GM12878 (cell line): ENCODE measurements around the gene ZBTB24.
"Not testable (repeated sequence)": the region's sequence is repeated elsewhere in the genome, so short reads cannot be mapped to it uniquely, and the experiment has no call there.

Source experiments
- BCL11A ChIP-seq: IDR thresholded peaks from 2 replicates; pipeline ENCODE4 v1.6.1; 2011; ENCODE audit warnings: low read depth, low read length
- NBN ChIP-seq: fragments of 450-650 bp; IDR thresholded peaks from 2 replicates; pipeline ENCODE4 v1.6.1; 2016
- TF ChIP-seq, protein P1 (sequence below), 3 experiments: IDR thresholded peaks in 2 of 3; conservative IDR thresholded peaks in 1 of 3; 2 replicates each; pipeline ENCODE4 v1.5.1; 2011; ENCODE audit warnings: low read depth in 3 of 3, low read length in 3 of 3, mild to moderate bottlenecking in 3 of 3, control low read depth in 2 of 3, moderate library complexity in 2 of 3, inconsistent platforms in 1 of 3, mixed read lengths in 1 of 3; ENCODE audit not compliant: control insufficient read depth in 2 of 3, insufficient read depth in 1 of 3; ENCODE audit errors: extremely low read depth in 1 of 3
- TF ChIP-seq, protein P2 (sequence below): IDR thresholded peaks from 2 replicates; pipeline ENCODE4 v1.6.1; 2011; ENCODE audit warnings: borderline replicate concordance, low read depth, mild to moderate bottlenecking, moderate library complexity, mixed read lengths, low read length; ENCODE audit not compliant: insufficient read depth; ENCODE audit errors: extremely low read length
- TF ChIP-seq, protein P3 (sequence below): IDR thresholded peaks from 2 replicates; pipeline ENCODE4 v1.6.1; 2012; ENCODE audit warnings: low read depth, low read length, improper control_type of control experiment

DNA sequence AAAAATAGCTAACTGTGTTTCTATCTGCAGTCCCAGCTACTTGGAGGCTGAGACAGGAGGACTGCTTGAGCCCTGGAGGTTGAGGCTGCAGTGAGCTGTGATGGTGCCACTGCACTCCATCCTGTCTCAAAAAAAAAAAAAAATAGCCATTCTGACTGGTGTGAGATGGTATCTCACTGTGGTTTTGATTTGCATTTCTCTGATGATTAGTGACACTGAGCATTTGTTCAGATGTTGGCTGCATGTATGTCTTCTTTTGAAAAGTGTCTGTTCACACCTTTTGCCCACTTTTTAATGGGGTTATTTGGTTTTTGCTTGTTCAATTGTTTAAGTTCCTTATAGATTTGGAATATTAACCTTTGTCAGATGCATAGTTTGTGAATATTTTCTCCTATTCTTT, 36.6 kb upstream of the ZBTB24 start:
- TF ChIP-seq BCL11A, NBN: not testable (repeated sequence)
- TF ChIP-seq, protein P1, sequence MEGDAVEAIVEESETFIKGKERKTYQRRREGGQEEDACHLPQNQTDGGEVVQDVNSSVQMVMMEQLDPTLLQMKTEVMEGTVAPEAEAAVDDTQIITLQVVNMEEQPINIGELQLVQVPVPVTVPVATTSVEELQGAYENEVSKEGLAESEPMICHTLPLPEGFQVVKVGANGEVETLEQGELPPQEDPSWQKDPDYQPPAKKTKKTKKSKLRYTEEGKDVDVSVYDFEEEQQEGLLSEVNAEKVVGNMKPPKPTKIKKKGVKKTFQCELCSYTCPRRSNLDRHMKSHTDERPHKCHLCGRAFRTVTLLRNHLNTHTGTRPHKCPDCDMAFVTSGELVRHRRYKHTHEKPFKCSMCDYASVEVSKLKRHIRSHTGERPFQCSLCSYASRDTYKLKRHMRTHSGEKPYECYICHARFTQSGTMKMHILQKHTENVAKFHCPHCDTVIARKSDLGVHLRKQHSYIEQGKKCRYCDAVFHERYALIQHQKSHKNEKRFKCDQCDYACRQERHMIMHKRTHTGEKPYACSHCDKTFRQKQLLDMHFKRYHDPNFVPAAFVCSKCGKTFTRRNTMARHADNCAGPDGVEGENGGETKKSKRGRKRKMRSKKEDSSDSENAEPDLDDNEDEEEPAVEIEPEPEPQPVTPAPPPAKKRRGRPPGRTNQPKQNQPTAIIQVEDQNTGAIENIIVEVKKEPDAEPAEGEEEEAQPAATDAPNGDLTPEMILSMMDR (IDR thresholded peaks at IDR 0.05 in 2 of 3, conservative IDR thresholded peaks at IDR 0.05 in 1 of 3; ENCODE audit: control insufficient read depth in 2 of 3, extremely low read depth in 1 of 3, insufficient read depth in 1 of 3, low read depth in 3 of 3, low read length in 3 of 3): not testable (repeated sequence)
- TF ChIP-seq, protein P2, sequence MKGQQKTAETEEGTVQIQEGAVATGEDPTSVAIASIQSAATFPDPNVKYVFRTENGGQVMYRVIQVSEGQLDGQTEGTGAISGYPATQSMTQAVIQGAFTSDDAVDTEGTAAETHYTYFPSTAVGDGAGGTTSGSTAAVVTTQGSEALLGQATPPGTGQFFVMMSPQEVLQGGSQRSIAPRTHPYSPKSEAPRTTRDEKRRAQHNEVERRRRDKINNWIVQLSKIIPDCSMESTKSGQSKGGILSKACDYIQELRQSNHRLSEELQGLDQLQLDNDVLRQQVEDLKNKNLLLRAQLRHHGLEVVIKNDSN: not testable (repeated sequence)
- TF ChIP-seq, protein P3, sequence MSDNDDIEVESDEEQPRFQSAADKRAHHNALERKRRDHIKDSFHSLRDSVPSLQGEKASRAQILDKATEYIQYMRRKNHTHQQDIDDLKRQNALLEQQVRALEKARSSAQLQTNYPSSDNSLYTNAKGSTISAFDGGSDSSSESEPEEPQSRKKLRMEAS: not testable (repeated sequence)
